ENCODE results near the gene BCAS3.
A peak's percentile ranks its signal among the peaks of the same experiment; 100 is the strongest.
"Not testable (repeated sequence)": the region's sequence is repeated elsewhere in the genome, so short reads cannot be mapped to it uniquely, and the experiment has no call there.

Gene BCAS3

GRCh38 chr17:60804831-60805230 lies 127.2 kb downstream of the BCAS3 start:
- DNase-seq: no peak

- DNase-seq: no peak
Measured at GRCh38 chr17:60809421-60809820, 131.8 kb downstream of the BCAS3 start.

GRCh38 chr17:60814941-60815340 lies 137.3 kb downstream of the BCAS3 start:
- not testable (repeated sequence) for DNase-seq

- no peak for DNase-seq
Measured at GRCh38 chr17:60817192-60817591, 139.5 kb downstream of the BCAS3 start.

DNA sequence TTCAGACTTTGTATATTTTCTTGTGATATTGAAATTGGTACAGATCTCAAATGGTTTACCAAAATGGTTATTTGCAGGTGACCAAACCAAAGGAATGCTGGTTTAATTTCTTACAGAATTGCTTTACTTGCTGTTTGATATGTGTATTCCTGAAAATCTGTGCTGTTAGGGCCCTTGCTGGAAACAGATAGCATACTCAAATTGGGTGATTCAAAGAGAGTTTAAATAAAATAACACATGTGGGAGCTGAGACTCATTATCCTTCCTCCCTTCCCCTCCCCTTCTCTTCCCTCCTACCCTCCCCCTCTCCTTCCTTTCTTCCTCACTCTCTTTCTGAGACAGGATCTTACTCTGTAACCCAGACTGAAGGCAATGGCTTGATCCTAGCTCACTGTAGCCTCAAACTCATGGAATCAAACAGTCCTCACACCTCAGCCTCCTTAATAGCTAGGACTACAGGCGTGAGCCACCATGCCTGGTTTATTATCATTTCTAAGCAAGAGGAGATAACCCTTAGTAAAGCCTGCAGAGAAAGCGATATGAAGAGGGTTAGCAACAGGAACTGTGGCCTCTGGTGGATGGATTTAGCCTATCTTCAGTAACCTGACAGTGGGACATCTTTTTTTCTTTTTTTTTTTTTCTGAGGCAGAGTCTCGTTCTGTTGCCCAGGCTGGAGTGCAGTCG lies 141.9 kb downstream of the BCAS3 start:
- DNase-seq: no peak

GRCh38 chr17:60823515-60823914 lies 145.9 kb downstream of the BCAS3 start:
- DNase-seq: no peak

GRCh38 chr17:60825351-60825750 lies 147.7 kb downstream of the BCAS3 start:
- DNase-seq: no peak

GRCh38 chr17:60827943-60828342 lies 150.3 kb downstream of the BCAS3 start:
- DNase-seq: no peak

DNA sequence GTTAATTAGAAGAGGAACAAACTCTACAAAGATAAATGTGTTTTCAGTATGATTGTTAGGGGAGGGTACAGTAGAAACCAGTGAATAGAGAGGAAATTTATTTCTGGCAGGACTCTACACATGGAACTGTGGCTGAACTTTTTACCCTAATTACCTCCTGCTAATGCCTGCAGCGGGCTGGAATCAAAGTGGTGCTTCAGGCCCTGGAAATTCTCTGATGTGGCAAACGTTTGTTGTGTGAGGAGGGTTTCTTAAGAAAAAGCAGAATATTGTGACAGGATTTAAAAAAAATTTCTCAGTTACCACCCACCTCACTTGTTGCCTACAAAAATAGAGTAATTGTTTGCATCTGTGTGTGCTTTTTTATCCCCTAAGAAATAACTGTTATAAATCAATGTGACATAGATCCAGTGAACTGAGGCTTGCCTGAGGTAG lies 154.5 kb downstream of the BCAS3 start:
- no peak for DNase-seq

DNA sequence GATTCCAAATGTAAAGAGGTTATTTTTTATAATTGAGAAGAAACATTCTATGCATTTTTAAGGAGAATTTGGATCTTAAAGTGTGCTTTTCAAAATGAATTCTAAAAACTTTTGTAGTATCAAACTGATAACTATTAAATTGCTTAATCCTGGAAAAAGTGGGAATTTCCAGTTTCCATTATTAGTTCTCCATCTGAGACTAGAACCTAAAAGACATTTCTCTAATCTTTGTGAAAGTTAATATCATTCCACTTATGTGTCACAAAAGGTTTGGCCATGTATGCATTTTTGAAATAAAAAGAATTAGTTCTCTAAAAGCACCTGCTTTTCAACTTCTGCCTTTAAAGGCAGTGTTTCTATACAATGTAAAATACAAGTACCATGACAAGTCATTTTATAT lies 155.0 kb downstream of the BCAS3 start:
- DNase-seq: no peak

- DNase-seq: no peak
Measured at GRCh38 chr17:60840456-60840855, 162.8 kb downstream of the BCAS3 start.

- DNase-seq: no peak
Measured at GRCh38 chr17:60845012-60845411, 167.4 kb downstream of the BCAS3 start.

DNA sequence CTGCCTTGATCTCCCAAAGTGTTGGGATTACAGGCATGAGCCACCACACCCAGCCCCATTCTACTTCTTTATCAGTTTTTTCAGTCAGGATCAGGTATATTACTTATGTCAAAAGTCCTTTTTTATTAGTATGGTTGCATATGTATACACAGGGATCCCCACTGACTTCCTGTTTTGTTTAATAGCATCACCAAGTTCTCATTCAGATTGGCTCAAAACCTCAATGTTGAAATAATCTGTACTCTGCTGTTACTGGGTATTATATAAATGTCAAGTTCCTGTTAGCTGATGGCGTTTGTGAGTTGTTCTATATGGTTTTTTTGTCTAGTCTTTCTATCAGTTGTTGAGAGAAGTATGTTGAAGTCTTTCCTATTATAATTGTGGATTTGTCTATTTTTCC lies 168.5 kb downstream of the BCAS3 start:
- no peak for DNase-seq

- DNase-seq: no peak
Measured at GRCh38 chr17:60851181-60851580, 173.5 kb downstream of the BCAS3 start.

GRCh38 chr17:60857556-60858080 lies 180.0 kb downstream of the BCAS3 start:
- DNase-seq: no peak

GRCh38 chr17:60862482-60862881 lies 184.8 kb downstream of the BCAS3 start:
- no peak for DNase-seq

- peak; percentile 5 for DNase-seq
Measured at GRCh38 chr17:60863892-60864707, 186.4 kb downstream of the BCAS3 start.

GRCh38 chr17:60864708-60865005 lies 187.0 kb downstream of the BCAS3 start:
- no peak for DNase-seq

GRCh38 chr17:60874772-60875171 lies 197.1 kb downstream of the BCAS3 start:
- DNase-seq: no peak

GRCh38 chr17:60886731-60887613 lies 209.3 kb downstream of the BCAS3 start:
- DNase-seq: not testable (repeated sequence)

DNA sequence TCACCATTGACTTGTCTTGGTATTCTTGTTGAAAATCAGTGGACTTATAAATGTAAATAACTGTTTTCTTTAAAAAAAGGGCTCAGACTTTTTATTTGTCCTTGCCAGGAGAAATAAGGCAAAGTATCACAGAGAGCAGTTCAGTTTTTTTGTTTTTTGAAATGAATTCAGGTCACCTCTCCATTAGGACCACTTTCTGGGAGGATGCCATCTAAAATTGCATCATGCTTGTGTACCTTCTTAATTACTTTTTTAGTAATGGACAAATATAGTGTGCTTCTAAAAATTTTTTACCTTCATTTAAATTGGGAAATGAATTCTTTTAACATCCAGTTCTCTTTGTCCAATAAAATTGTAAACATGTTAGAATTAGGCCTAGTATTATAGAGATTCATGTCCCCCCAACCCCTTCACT lies 210.0 kb downstream of the BCAS3 start:
- no peak for DNase-seq

- DNase-seq: no peak
Measured at GRCh38 chr17:60888812-60889709, 211.4 kb downstream of the BCAS3 start.

Data from CD4-positive, alpha-beta T cell treated with Interleukin-4 for 4 hours (primary cell).